Transverse colon (tissue), 4 donors: ENCODE measurements around the gene SF3A2. TPM values are rescaled to one million over a fixed set of nuclear protein-coding genes. Genes with fewer than 3 reads are reported as not detected.

Source experiments
- DNase-seq: peaks from one replicate; pipeline ENCODE4 v3.0.0-alpha.2; 2019
- H3K27ac ChIP-seq, 4 donors: fragments of 200-600 bp; sonication (generic); 2 replicates each; pipeline ENCODE4 v1.5.1; 2016 to 2018; ENCODE audit warnings: inconsistent platforms in 4 of 4
- H3K27me3 ChIP-seq: fragments of 200-600 bp; sonication (generic); 2 replicates; pipeline ENCODE4 v1.5.1; 2017; ENCODE audit warnings: inconsistent platforms
- H3K36me3 ChIP-seq, 4 donors: fragments of 200-600 bp; sonication (generic); 2 replicates each; pipeline ENCODE4 v1.5.1; 2017 to 2019; ENCODE audit warnings: inconsistent platforms in 4 of 4
- H3K4me1 ChIP-seq, 4 donors: fragments of 200-600 bp; sonication (generic); 2 replicates each; pipeline ENCODE4 v1.5.1; 2017 to 2020; ENCODE audit warnings: inconsistent platforms in 4 of 4
- H3K4me3 ChIP-seq, 4 donors: fragments of 200-600 bp; sonication (generic); 1 replicate in 1 of 4; 2 replicates in 3 of 4; pipeline versions ENCODE4 v1.5.1 to v1.6.1; 2017 to 2019; ENCODE audit warnings: inconsistent platforms in 4 of 4
- H3K9me3 ChIP-seq, 2 donors: fragments of 200-600 bp; sonication (generic); 2 replicates each; pipeline ENCODE4 v1.5.1; 2017 to 2019; ENCODE audit warnings: inconsistent platforms in 2 of 2
- CTCF ChIP-seq, 5 experiments: fragments of 200-600 bp in 3 of 5; fragments of 450-650 bp in 2 of 5; sonication (generic) in 3 of 5; IDR thresholded peaks; 1 replicate in 2 of 5; 2 replicates in 3 of 5; pipeline ENCODE4 v1.5.1; 2016 to 2017; ENCODE audit warnings: antibody characterized with exemption in 5 of 5, inconsistent platforms in 3 of 5, mild to moderate bottlenecking in 2 of 5, moderate library complexity in 1 of 5
- EP300 ChIP-seq: sonication (generic); formaldehyde crosslinking; IDR thresholded peaks from one replicate; pipeline ENCODE4 v1.6.1; 2017; ENCODE audit warnings: antibody characterized with exemption, low read depth
- POLR2A ChIP-seq: fragments of 450-650 bp; IDR thresholded peaks from one replicate; pipeline ENCODE4 v1.6.1; 2016; ENCODE audit warnings: antibody characterized with exemption, mild to moderate bottlenecking, moderate library complexity
- POLR2AphosphoS5 ChIP-seq, 3 donors: sonication (generic); formaldehyde crosslinking; IDR thresholded peaks; one replicate each; pipeline ENCODE4 v1.6.1; 2016; ENCODE audit warnings: antibody characterized with exemption in 3 of 3
- WGBS, 2 donors: methylation state at CpG; one replicate each; pipeline ENCODE4 v1.1.5; 2018; ENCODE audit warnings: low coverage in 1 of 2; 5-methylcytosine and 5-hydroxymethylcytosine counted together
- in situ Hi-C, 4 donors: fragments of 200-750 bp; cut with MboI; loops; one replicate each; pipeline versions ENCODE4 v1.15.0 to v1.15.1; 2017; ENCODE audit warnings: low sequenced_read_pairs in 3 of 4, low pct_ligation_motif_present in 1 of 4, low pct_unique_long_range_greater_than_20kb in 1 of 4
- intact Hi-C: fragments of 100-400 bp; cut with DNase I; formaldehyde crosslinking; loops from one replicate; pipeline ENCODE4 v1.15.1; 2023; ENCODE audit warnings: low total_unique reads
- total RNA-seq, 4 donors: library from RNA; depleted of rRNA; stranded (reverse); fragments of >200 nt; gene quantifications; one replicate each; pipeline ENCODE4 v1.1.0, GENCODE V29; 2016

Gene SF3A2
- total RNA-seq, 4 donors from 2014 or later, result 35.8 to 54.6 (median 41.6) TPM

GRCh38 chr19:2194513-2195078 is 42.0 kb upstream of the SF3A2 start:
- H3K36me3 ChIP-seq, result peaks cover 0 to 19% (median 9%) of the 10 kb centered on the region in 4 donors
- no peak for DNase-seq
- 90 to 93% methylated on average over 4 to 24 of the region's 25 CpGs for WGBS, 2 donors

GRCh38 chr19:2195361-2195760 is 41.3 kb upstream of the SF3A2 start:
- in situ Hi-C loops (no loop called here), intact Hi-C loops (no loop called here)
- H3K9me3 ChIP-seq, result no peaks in the 10 kb centered on the region
- H3K36me3 ChIP-seq, result peaks cover 0 to 19% (median 9%) of the 10 kb centered on the region in 4 donors
- no peak for DNase-seq
- no peak for TF ChIP-seq POLR2AphosphoS5 (IDR thresholded peaks at IDR 0.05)
- no peak for TF ChIP-seq EP300
- TF ChIP-seq POLR2A, result no peak
- TF ChIP-seq CTCF (IDR thresholded peaks at IDR 0.05), result no peak
- H3K4me3 ChIP-seq, result no peak overlapping the region
- H3K27ac ChIP-seq, result no peak overlapping the region
- peaks cover 0 to 13% (median 3%) of the 10 kb centered on the region in 4 donors for H3K4me1 ChIP-seq
- 95 to 100% methylated on average over 1 to 12 of the region's 13 CpGs for WGBS, 2 donors
- no peaks in the 10 kb centered on the region for H3K27me3 ChIP-seq

More at GRCh38 chr19:2194513-2195078, 42.0 kb upstream of the SF3A2 start:
- intact Hi-C loops (no loop called here), in situ Hi-C loops (no loop called here)
- TF ChIP-seq EP300 (no peak), POLR2A (no peak), POLR2AphosphoS5 (IDR thresholded peaks at IDR 0.05) (no peak), CTCF (IDR thresholded peaks at IDR 0.05) (no peak)
- no peaks in the 10 kb centered on the region for H3K27me3 ChIP-seq
- H3K4me1 ChIP-seq, result peaks cover 0 to 13% (median 3%) of the 10 kb centered on the region in 4 donors
- H3K27ac ChIP-seq, result no peak overlapping the region
- no peak overlapping the region for H3K4me3 ChIP-seq
- H3K9me3 ChIP-seq, result no peaks in the 10 kb centered on the region

- in situ Hi-C loops (no loop called here), intact Hi-C loops (no loop called here)
- Histone ChIP-seq H3K36me3 (peaks cover 0 to 19% (median 9%) of the 10 kb centered on the region in 4 donors), H3K27ac (no peak overlapping the region), H3K9me3 (no peaks in the 10 kb centered on the region), H3K27me3 (no peaks in the 10 kb centered on the region), H3K4me1 (peaks cover 0 to 12% (median 3%) of the 10 kb centered on the region in 4 donors), H3K4me3 (no peak overlapping the region)
- TF ChIP-seq EP300 (no peak), POLR2AphosphoS5 (IDR thresholded peaks at IDR 0.05) (no peak), POLR2A (no peak), CTCF (IDR thresholded peaks at IDR 0.05) (no peak)
- WGBS, 2 donors, result 93 to 95% methylated on average over 3 to 18 of the region's 19 CpGs
- DNase-seq, result no peak
Measured at GRCh38 chr19:2195914-2196313, 40.7 kb upstream of the SF3A2 start.

- WGBS, 2 donors, result 93% methylated on average over 15 of the region's 15 CpGs; no CpG with 5 or more reads in 1 of the 2 donors
- Histone ChIP-seq H3K36me3 (peaks cover 0 to 19% (median 4%) of the 10 kb centered on the region in 4 donors), H3K4me3 (no peak overlapping the region), H3K27me3 (no peaks in the 10 kb centered on the region), H3K4me1 (no peaks in the 10 kb centered on the region), H3K9me3 (no peaks in the 10 kb centered on the region), H3K27ac (no peak overlapping the region)
- intact Hi-C loops, result no loop called here
- DNase-seq, result no peak
- TF ChIP-seq POLR2AphosphoS5 (IDR thresholded peaks at IDR 0.05) (no peak), CTCF (IDR thresholded peaks at IDR 0.05) (no peak), EP300 (no peak), POLR2A (no peak)
- in situ Hi-C loops, result no loop called here
Measured at GRCh38 chr19:2197270-2197669, 39.4 kb upstream of the SF3A2 start.
